Kidney (tissue), 14 donors: ENCODE results near the gene COIL. TPM values are rescaled to one million over a fixed set of nuclear protein-coding genes. Genes with fewer than 3 reads are reported as not detected.
A peak's percentile ranks its signal among the peaks of the same experiment; 100 is the strongest.

Experiments used
- DNase-seq, 5 donors: peaks; one replicate each; pipeline ENCODE4 v3.0.0-alpha.2; 2013 to 2020
- FAIRE-seq: peaks from 2 replicates; lab custom pipeline; 2012; peaks lifted over from hg19 to GRCh38; lab: Jason Lieb, UNC
- H3K27ac ChIP-seq, 2 donors: one replicate each; pipeline ENCODE4 v1.7.0; 2013; ENCODE audit warnings: low read depth in 2 of 2, low read length in 2 of 2, inconsistent platforms in 1 of 2
- H3K27me3 ChIP-seq: one replicate; pipeline ENCODE4 v1.7.1; 2013; ENCODE audit warnings: low read length, inconsistent platforms; ENCODE audit not compliant: control insufficient read depth, insufficient read depth
- H3K36me3 ChIP-seq, 3 donors: one replicate each; pipeline versions ENCODE4 v1.7.0 to v1.7.1; 2013; ENCODE audit warnings: low read length in 3 of 3, control low read depth in 1 of 3, inconsistent platforms in 1 of 3; ENCODE audit not compliant: insufficient read depth in 3 of 3, control insufficient read depth in 2 of 3
- H3K4me1 ChIP-seq, 3 donors: one replicate each; pipeline versions ENCODE4 v1.7.0 to v1.7.1; 2013; ENCODE audit warnings: low read length in 3 of 3, inconsistent platforms in 1 of 3, low read depth in 1 of 3; ENCODE audit not compliant: control insufficient read depth in 2 of 3, insufficient read depth in 2 of 3
- H3K4me3 ChIP-seq, 3 donors: one replicate each; pipeline versions ENCODE4 v1.7.0 to v1.8.1; 2013; ENCODE audit warnings: low read length in 3 of 3, control low read depth in 1 of 3, inconsistent platforms in 1 of 3
- H3K9ac ChIP-seq, 3 donors: one replicate each; pipeline versions ENCODE4 v1.7.0 to v1.7.1; 2013; ENCODE audit warnings: low read length in 3 of 3, control low read depth in 1 of 3, inconsistent platforms in 1 of 3
- H3K9me3 ChIP-seq, 3 donors: one replicate each; pipeline versions ENCODE4 v1.7.0 to v1.7.1; 2013; ENCODE audit warnings: low read length in 3 of 3, control low read depth in 1 of 3, inconsistent platforms in 1 of 3; ENCODE audit not compliant: control insufficient read depth in 2 of 3, insufficient read depth in 1 of 3
- intact Hi-C: fragments of 100-400 bp; cut with DNase I; formaldehyde crosslinking; loops from one replicate; pipeline ENCODE4 v1.11.1; 2022
- polyA plus RNA-seq: library from polyadenylated mRNA; stranded (reverse); fragments of 350-450 nt; fragmentation: Illumina TruSeq; extraction: RNeasy Lipid Tissue Mini Kit (QIAGEN cat#74804); gene quantifications from one replicate; pipeline ENCODE4 v1.2.3, GENCODE V29; 2014; ENCODE audit warnings: low read depth, low replicate concordance; ENCODE audit not compliant: insufficient read depth
- total RNA-seq: library from RNA; stranded (reverse); fragmentation: NEBNext Ultra II Directional; extraction: Animal tissue kit (Norgen Biotek cat#: 25700); gene quantifications from one replicate; pipeline ENCODE4 v1.2.1, GENCODE V29; 2021
- TF ChIP-seq, protein P1 (sequence below): IDR thresholded peaks from 3 replicates; pipeline ENCODE4 v1.5.1; 2012; ENCODE audit warnings: mild to moderate bottlenecking, moderate library complexity, borderline replicate concordance; ENCODE audit not compliant: insufficient read depth; ENCODE audit errors: extremely low read depth
- donor health status: control.
- donor health status: control.
- donor health status: control.
- donor health status: control.
- donor health status: control.
- donor health status: DM: yes; HTN: yes; CAD: no.
- donor health status: Normal renal cell carcinoma (clear cell type).

Gene COIL
- total and polyA plus RNA-seq, 2 donors from 2014 or later = 8.6 to 14.2 TPM

DNA sequence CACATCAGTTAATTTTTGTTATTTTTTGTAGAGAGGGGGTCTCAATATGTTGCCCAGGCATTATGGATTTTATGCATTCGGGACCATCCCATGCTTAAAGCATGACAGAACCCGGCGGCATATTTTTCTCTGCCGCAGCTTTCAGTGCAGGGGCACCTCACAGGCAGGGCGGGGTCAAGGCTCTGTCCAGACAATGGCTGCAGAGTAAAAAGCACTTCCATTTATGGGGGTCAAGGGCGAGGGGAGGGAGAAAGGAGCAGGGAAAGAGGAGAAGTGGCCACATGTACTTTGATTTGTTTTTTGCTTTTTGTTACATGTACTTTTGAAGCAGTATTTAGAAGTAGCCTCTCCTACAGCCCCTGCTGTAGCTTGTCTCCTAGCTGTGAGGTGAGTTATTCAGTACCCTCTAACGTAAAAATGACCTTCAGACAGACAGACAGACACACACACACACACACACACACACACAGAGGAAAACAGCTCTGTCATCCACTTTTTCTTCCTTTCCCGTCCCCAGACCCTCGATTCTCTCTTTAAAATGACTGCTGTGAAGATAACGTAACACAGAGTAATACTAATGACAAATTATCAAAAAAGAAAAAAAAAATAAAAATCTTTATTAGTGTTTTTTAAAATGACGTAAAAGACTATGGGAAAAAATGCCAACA is 16.2 kb upstream of the COIL start:
- H3K4me1 ChIP-seq = peaks cover 0 to 12% (median 12%) of the 10 kb centered on the region in 3 donors
- peak overlapping the region in 1 of 3 donors; percentile 36 for H3K9ac ChIP-seq
- peak overlapping the region in 2 of 3 donors; percentile 84 to 86 for H3K4me3 ChIP-seq
- TF ChIP-seq, protein P1, sequence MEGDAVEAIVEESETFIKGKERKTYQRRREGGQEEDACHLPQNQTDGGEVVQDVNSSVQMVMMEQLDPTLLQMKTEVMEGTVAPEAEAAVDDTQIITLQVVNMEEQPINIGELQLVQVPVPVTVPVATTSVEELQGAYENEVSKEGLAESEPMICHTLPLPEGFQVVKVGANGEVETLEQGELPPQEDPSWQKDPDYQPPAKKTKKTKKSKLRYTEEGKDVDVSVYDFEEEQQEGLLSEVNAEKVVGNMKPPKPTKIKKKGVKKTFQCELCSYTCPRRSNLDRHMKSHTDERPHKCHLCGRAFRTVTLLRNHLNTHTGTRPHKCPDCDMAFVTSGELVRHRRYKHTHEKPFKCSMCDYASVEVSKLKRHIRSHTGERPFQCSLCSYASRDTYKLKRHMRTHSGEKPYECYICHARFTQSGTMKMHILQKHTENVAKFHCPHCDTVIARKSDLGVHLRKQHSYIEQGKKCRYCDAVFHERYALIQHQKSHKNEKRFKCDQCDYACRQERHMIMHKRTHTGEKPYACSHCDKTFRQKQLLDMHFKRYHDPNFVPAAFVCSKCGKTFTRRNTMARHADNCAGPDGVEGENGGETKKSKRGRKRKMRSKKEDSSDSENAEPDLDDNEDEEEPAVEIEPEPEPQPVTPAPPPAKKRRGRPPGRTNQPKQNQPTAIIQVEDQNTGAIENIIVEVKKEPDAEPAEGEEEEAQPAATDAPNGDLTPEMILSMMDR = no peak
- peaks cover 0 to 5% (median 0%) of the 10 kb centered on the region in 3 donors for H3K36me3 ChIP-seq
- H3K27ac ChIP-seq = no peak overlapping the region
- no peaks in the 10 kb centered on the region for H3K27me3 ChIP-seq
- FAIRE-seq = peak; percentile 57
- intact Hi-C loops = no loop called here
- H3K9me3 ChIP-seq = no peaks in the 10 kb centered on the region
- no peak for DNase-seq

DNA sequence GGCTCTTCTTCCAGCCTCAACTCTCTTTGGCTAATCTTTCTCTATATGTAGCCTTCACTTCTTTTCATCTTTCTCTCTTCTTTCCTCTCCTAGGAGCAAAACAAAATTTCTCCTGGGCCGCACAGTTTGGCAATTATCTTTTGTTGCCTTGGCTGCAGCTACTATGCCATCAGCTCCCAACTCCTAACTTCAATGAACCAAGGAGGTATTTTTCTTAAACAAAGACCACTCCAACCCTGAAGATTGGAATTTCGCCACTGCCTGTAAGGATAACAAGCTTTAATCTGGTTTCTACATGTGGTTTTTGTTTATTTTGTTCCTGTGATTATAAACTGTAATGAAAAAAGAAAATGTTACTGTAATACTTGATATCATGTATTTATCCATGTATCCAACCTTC is 14.8 kb upstream of the COIL start:
- Histone ChIP-seq H3K36me3 (no peaks in the 10 kb centered on the region), H3K27ac (no peak overlapping the region), H3K9ac (no peak overlapping the region), H3K4me3 (no peak overlapping the region), H3K9me3 (no peaks in the 10 kb centered on the region), H3K4me1 (peaks cover 0 to 12% (median 12%) of the 10 kb centered on the region in 3 donors), H3K27me3 (no peaks in the 10 kb centered on the region)
- no peak for FAIRE-seq
- TF ChIP-seq, protein P1 = no peak
- no peak for DNase-seq
- intact Hi-C loops = no loop called here

DNA sequence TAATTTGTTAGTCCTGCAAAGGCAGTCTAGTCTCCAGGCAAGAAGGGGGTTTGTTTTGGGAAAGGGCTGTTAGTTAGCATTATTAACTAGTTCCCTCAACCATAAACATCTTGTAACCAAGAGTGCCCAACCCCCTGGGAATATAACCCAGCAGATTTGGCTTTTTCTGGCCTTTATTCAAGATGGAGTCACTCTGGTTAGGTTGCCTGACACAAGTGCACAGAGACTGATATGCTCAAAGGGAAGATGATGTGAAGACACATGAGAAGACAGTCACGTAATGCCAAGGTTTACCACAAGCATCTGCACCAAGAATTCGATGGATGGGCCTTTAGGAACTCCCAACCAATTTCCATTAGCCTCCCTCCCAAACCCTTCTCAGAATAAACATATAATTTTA is 13.2 kb upstream of the COIL start:
- Histone ChIP-seq H3K9me3 (no peaks in the 10 kb centered on the region), H3K36me3 (no peaks in the 10 kb centered on the region), H3K4me3 (no peak overlapping the region), H3K9ac (no peak overlapping the region), H3K4me1 (peaks cover 0 to 12% (median 10%) of the 10 kb centered on the region in 3 donors), H3K27me3 (no peaks in the 10 kb centered on the region), H3K27ac (no peak overlapping the region)
- TF ChIP-seq, protein P1 = no peak
- no peak for DNase-seq
- intact Hi-C loops = no loop called here
- no peak for FAIRE-seq
